ENCODE measurements around the gene PSD2.

PSD2 gene

GRCh38 chr5:139884734-139885133 is 89.1 kb downstream of the PSD2 start:
- no peak for DNase-seq

GRCh38 chr5:139885172-139885856 is 89.7 kb downstream of the PSD2 start:
- DNase-seq: no peak

GRCh38 chr5:139885857-139886208 is 90.2 kb downstream of the PSD2 start:
- no peak for DNase-seq

GRCh38 chr5:139886213-139886612 is 90.6 kb downstream of the PSD2 start:
- DNase-seq: no peak

GRCh38 chr5:139888370-139888769 is 92.8 kb downstream of the PSD2 start:
- no peak for DNase-seq

GRCh38 chr5:139889410-139889809 is 93.8 kb downstream of the PSD2 start:
- no peak for DNase-seq

GRCh38 chr5:139893873-139894272 is 98.3 kb downstream of the PSD2 start:
- DNase-seq: no peak
